ENCODE results near the gene GFAP. TPM values are rescaled to one million over a fixed set of nuclear protein-coding genes. Genes with fewer than 3 reads are reported as not detected.
A peak's percentile ranks its signal among the peaks of the same experiment; 100 is the strongest.

GFAP gene
- total and polyA plus RNA-seq, 3 donors from 2014 or later = 0.55 to 0.91 (median 0.62) TPM

DNA sequence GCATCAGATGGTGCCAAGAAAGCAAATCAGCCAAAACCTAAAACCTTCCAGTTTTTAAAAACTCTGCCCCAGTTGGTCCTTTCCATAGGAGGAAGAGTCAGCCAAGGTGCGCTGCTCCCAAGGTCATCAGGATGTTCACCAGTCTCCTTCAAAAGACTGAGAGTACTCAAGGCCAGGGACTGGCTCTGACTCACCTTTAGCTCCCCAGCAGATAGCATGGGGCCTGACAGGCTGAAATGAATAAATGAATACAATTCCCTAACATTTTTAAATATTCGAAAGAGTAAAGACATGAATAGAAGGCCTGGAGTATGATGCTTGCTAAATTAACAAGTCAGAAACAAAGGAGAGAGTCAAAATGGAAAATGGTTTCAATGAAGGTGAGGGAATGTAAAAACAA, 35.2 kb downstream of the GFAP start:
- Histone ChIP-seq H3K36me3 (ENCODE audit: low read depth, missing control alignments) (no peaks in the 10 kb centered on the region), H3K27me3 (no peaks in the 10 kb centered on the region), H3K4me1 (no peaks in the 10 kb centered on the region), H3K4me3 (no peak overlapping the region), H3K27ac (no peak overlapping the region), H3K9me3 (no peaks in the 10 kb centered on the region)
- intact Hi-C loops (cut with DNase I; ENCODE audit: low total_unique reads) = no loop called here
- TF ChIP-seq CTCF (IDR thresholded peaks at IDR 0.05) (no peak), POLR2A (IDR thresholded peaks at IDR 0.05) (no peak)
- no peak for DNase-seq
- WGBS, 2 donors = 78 to 81% methylated on average over 2 of the region's 2 CpGs

DNA sequence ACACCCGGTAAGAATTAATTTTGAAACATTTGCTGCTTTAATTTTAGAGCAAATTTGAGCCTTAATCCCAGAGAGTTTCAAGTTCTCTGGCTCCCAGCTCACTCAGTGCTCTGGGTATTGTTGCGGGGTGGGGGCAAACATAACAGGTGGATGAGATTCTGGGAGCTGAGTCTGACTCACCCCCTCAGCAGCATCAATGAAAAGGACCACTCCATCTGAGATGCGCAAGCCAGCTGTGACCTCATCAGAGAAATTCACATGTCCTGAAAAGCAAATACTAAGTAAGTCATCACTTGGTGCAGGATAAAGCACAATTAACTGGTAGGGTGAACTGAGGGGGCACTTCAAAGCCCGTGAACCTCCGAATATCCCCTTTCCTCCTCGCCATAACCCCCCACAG, 35.9 kb downstream of the GFAP start:
- no peak for DNase-seq
- Histone ChIP-seq H3K4me1 (no peaks in the 10 kb centered on the region), H3K27me3 (no peaks in the 10 kb centered on the region), H3K9me3 (no peaks in the 10 kb centered on the region), H3K27ac (no peak overlapping the region), H3K36me3 (ENCODE audit: low read depth, missing control alignments) (no peaks in the 10 kb centered on the region), H3K4me3 (no peak overlapping the region)
- intact Hi-C loops (cut with DNase I; ENCODE audit: low total_unique reads) = no loop called here
- TF ChIP-seq POLR2A (IDR thresholded peaks at IDR 0.05) (no peak), CTCF (IDR thresholded peaks at IDR 0.05) (no peak)
- WGBS, 2 donors = 86 to 91% methylated on average over 6 of the region's 6 CpGs

GRCh38 chr17:44878627-44879221, 36.6 kb downstream of the GFAP start:
- 55 to 61% methylated on average over 6 of the region's 6 CpGs for WGBS, 2 donors
- TF ChIP-seq POLR2A (IDR thresholded peaks at IDR 0.05) = no peak
- TF ChIP-seq CTCF (IDR thresholded peaks at IDR 0.05) = peak; percentile 21 to 53 (median 50)
- H3K27ac ChIP-seq = no peak overlapping the region
- H3K4me1 ChIP-seq = no peaks in the 10 kb centered on the region
- H3K4me3 ChIP-seq = no peak overlapping the region
- H3K9me3 ChIP-seq = no peaks in the 10 kb centered on the region
- intact Hi-C loops (cut with DNase I; ENCODE audit: low total_unique reads) = no loop called here
- no peaks in the 10 kb centered on the region for H3K36me3 ChIP-seq (ENCODE audit: low read depth, missing control alignments)
- no peaks in the 10 kb centered on the region for H3K27me3 ChIP-seq
- DNase-seq = peak; percentile 52

DNA sequence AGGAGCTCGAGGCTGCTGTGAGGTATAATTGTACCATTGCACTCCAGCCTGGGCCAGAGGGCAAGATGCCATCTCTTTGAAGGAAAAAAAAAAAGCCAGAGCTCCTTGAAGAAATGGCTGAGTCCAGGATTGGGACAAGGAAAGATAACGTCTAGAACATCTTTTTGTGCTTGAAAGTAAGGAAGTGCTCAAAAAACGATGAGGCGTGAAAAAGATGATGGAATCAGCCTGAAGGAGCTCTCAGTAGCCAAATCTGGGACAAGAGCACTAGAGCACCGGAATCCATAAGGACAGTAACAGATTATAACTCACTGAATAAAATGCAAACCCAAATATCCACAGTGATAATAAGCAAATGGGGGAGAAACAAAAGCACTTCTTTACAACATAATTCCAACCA, 38.2 kb downstream of the GFAP start:
- DNase-seq = no peak
- intact Hi-C loops (cut with DNase I; ENCODE audit: low total_unique reads) = no loop called here
- TF ChIP-seq CTCF (IDR thresholded peaks at IDR 0.05) = no peak
- no peak for TF ChIP-seq POLR2A (IDR thresholded peaks at IDR 0.05)
- H3K36me3 ChIP-seq (ENCODE audit: low read depth, missing control alignments) = no peaks in the 10 kb centered on the region
- no peaks in the 10 kb centered on the region for H3K27me3 ChIP-seq
- no peaks in the 10 kb centered on the region for H3K4me1 ChIP-seq
- no peak overlapping the region for H3K27ac ChIP-seq
- 84 to 85% methylated on average over 5 of the region's 5 CpGs for WGBS, 2 donors
- no peaks in the 10 kb centered on the region for H3K9me3 ChIP-seq
- H3K4me3 ChIP-seq = no peak overlapping the region

DNA sequence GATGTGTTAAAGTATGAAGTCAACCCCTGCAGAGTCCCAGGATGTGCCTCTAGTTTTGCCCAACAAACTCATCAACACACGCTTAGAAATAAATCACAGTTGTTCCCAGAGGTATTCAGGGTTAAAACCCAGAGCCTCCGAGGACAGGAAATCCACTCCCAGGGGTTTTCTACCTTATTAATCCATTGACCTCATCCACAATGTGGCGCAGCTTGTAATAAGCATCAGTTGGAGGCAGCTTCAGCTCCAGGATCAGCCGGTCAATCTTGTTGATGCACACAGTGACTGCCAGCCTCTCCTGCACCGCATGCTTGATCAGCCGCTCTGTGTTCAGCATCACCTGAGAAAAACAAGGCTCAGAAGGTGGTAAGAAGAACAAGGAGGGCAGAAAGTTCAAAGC, 39.5 kb downstream of the GFAP start:
- no peak overlapping the region for H3K27ac ChIP-seq
- H3K4me1 ChIP-seq = no peaks in the 10 kb centered on the region
- H3K4me3 ChIP-seq = no peak overlapping the region
- intact Hi-C loops (cut with DNase I; ENCODE audit: low total_unique reads) = no loop called here
- WGBS, 2 donors = 93 to 96% methylated on average over 6 of the region's 6 CpGs
- no peaks in the 10 kb centered on the region for H3K36me3 ChIP-seq (ENCODE audit: low read depth, missing control alignments)
- TF ChIP-seq POLR2A (IDR thresholded peaks at IDR 0.05) = no peak
- TF ChIP-seq CTCF (IDR thresholded peaks at IDR 0.05) = no peak
- no peak for DNase-seq
- H3K9me3 ChIP-seq = no peaks in the 10 kb centered on the region
- H3K27me3 ChIP-seq = no peaks in the 10 kb centered on the region

All from testis (tissue), 3 donors.